ENCODE data around the gene GRID1. TPM values are rescaled to one million over a fixed set of nuclear protein-coding genes. Genes with fewer than 3 reads are reported as not detected.

The GRID1 gene
- total and polyA plus RNA-seq, 2 experiments from 2014 or later, result not detected

DNA sequence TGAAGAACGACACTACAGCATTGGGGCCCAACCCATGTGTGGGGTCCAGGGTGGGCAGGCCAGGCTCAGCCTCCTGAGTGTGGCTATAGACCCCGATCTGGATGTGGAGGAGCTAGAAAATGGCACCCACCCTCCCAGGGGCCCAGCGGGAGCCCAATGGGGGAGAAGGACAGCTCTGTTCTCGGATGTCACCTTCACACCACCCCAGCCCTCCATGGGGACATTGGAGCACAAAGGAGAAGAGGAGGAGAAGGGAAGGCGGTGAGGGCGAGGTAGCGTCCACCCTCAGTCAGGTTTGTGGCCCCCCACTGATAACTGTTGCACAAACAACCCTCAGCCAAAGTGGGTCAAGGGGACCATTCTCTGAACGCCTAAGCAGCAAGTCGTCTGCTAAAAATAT lies 509.3 kb downstream of the GRID1 start:
- DNase-seq, result no peak
- Histone ChIP-seq H3K27me3 (replicated peaks; ENCODE audit: insufficient read depth) (no peaks in the 10 kb centered on the region), H3K27ac (no peak overlapping the region), H3K4me1 (ENCODE audit: insufficient read depth) (no peaks in the 10 kb centered on the region), H3K79me2 (ENCODE audit: insufficient read depth) (no peaks in the 10 kb centered on the region), H3K4me3 (no peak overlapping the region), H3K4me2 (ENCODE audit: unreplicated experiment) (no peak overlapping the region), H3F3A (ENCODE audit: insufficient read depth) (no peaks in the 10 kb centered on the region), H3K9me2 (ENCODE audit: insufficient read depth) (no peaks in the 10 kb centered on the region), H3K9ac (no peak overlapping the region), H3K9me3 (ENCODE audit: low read depth) (no peaks in the 10 kb centered on the region), H2AFZ (no peak overlapping the region), H3K36me3 (ENCODE audit: low read depth) (no peaks in the 10 kb centered on the region), H4K20me1 (ENCODE audit: insufficient read depth) (no peaks in the 10 kb centered on the region)
- TF ChIP-seq EZH2 (IDR thresholded peaks at IDR 0.05; ENCODE audit: insufficient read depth, poor library complexity, severe bottlenecking) (no peak), EZH2phosphoT487 (IDR thresholded peaks at IDR 0.05; ENCODE audit: insufficient read depth, low read depth) (no peak)
- WGBS, 2 experiments (ENCODE audit: low coverage in 1 of 2, low lambda C conversion rate in 2 of 2, missing lambda C conversion rate in 2 of 2), result 31 to 37% methylated on average over 9 of the region's 9 CpGs
- in situ Hi-C loops (cut with MboI), result no loop called here

DNA sequence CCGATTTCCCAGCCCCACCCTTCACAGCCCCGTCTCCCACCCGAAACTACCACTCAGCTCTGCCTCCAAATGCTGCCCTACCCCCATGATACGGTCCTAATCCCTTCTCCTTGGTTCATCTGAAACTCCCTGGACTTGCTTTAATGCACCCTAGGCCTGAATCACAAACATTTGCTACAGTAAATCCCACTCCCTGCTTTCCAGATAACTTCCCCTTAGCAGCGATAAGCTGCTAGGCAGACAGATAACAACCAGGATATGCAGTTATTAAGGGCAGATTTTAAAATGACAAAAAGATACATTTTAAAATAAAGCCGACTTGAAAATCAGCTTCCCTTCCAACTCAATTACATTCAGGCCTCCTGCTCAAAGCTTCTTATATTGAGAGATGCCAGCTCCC lies 514.7 kb downstream of the GRID1 start:
- no peaks in the 10 kb centered on the region for H3K9me3 ChIP-seq (ENCODE audit: low read depth)
- no peaks in the 10 kb centered on the region for H3K9me2 ChIP-seq (ENCODE audit: insufficient read depth)
- no peak for TF ChIP-seq EZH2phosphoT487 (IDR thresholded peaks at IDR 0.05; ENCODE audit: insufficient read depth, low read depth)
- no peak for TF ChIP-seq EZH2 (IDR thresholded peaks at IDR 0.05; ENCODE audit: insufficient read depth, poor library complexity, severe bottlenecking)
- no peak overlapping the region for H3K4me3 ChIP-seq
- H3K36me3 ChIP-seq (ENCODE audit: low read depth), result no peaks in the 10 kb centered on the region
- no peak overlapping the region for H3K4me2 ChIP-seq (ENCODE audit: unreplicated experiment)
- no peak overlapping the region for H3K9ac ChIP-seq
- no peaks in the 10 kb centered on the region for H3K79me2 ChIP-seq (ENCODE audit: insufficient read depth)
- no peak overlapping the region for H2AFZ ChIP-seq
- H3K4me1 ChIP-seq (ENCODE audit: insufficient read depth), result no peaks in the 10 kb centered on the region
- 43 to 45% methylated on average over 6 of the region's 6 CpGs for WGBS, 2 experiments (ENCODE audit: low coverage in 1 of 2, low lambda C conversion rate in 2 of 2, missing lambda C conversion rate in 2 of 2)
- H3F3A ChIP-seq (ENCODE audit: insufficient read depth), result no peaks in the 10 kb centered on the region
- in situ Hi-C loops (cut with MboI), result no loop called here
- H3K27me3 ChIP-seq (replicated peaks; ENCODE audit: insufficient read depth), result no peaks in the 10 kb centered on the region
- no peak for DNase-seq
- no peaks in the 10 kb centered on the region for H4K20me1 ChIP-seq (ENCODE audit: insufficient read depth)
- no peak overlapping the region for H3K27ac ChIP-seq

DNA sequence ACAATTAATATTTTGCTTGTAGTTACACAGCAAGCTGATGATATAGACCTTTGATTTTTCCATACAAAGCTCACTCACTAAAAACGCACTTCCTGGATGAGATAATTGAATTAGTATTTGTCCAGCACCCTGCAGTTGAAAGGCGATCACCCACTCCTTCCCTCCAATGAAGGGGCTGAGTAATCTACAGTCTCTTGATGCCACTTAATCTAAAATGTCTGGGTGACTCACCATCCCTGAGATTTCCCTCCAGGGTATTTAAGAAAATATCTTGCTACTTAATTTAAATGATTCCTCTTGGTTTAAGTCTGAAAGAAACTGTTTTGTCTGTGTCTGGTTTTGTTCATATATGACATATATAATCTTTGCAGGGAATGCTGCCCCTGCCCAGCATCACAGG lies 515.3 kb downstream of the GRID1 start:
- Histone ChIP-seq H4K20me1 (ENCODE audit: insufficient read depth) (no peaks in the 10 kb centered on the region), H2AFZ (no peak overlapping the region), H3K9me3 (ENCODE audit: low read depth) (no peaks in the 10 kb centered on the region), H3K9me2 (ENCODE audit: insufficient read depth) (no peaks in the 10 kb centered on the region), H3F3A (ENCODE audit: insufficient read depth) (no peaks in the 10 kb centered on the region), H3K4me1 (ENCODE audit: insufficient read depth) (no peaks in the 10 kb centered on the region), H3K9ac (no peak overlapping the region), H3K27ac (no peak overlapping the region), H3K27me3 (replicated peaks; ENCODE audit: insufficient read depth) (no peaks in the 10 kb centered on the region), H3K79me2 (ENCODE audit: insufficient read depth) (no peaks in the 10 kb centered on the region), H3K4me2 (ENCODE audit: unreplicated experiment) (no peak overlapping the region), H3K4me3 (no peak overlapping the region), H3K36me3 (ENCODE audit: low read depth) (no peaks in the 10 kb centered on the region)
- TF ChIP-seq EZH2 (IDR thresholded peaks at IDR 0.05; ENCODE audit: insufficient read depth, poor library complexity, severe bottlenecking) (no peak), EZH2phosphoT487 (IDR thresholded peaks at IDR 0.05; ENCODE audit: insufficient read depth, low read depth) (no peak)
- in situ Hi-C loops (cut with MboI), result no loop called here
- 38 to 43% methylated on average over 2 of the region's 2 CpGs for WGBS, 2 experiments (ENCODE audit: low coverage in 1 of 2, low lambda C conversion rate in 2 of 2, missing lambda C conversion rate in 2 of 2)
- DNase-seq, result peak; percentile 6

DNA sequence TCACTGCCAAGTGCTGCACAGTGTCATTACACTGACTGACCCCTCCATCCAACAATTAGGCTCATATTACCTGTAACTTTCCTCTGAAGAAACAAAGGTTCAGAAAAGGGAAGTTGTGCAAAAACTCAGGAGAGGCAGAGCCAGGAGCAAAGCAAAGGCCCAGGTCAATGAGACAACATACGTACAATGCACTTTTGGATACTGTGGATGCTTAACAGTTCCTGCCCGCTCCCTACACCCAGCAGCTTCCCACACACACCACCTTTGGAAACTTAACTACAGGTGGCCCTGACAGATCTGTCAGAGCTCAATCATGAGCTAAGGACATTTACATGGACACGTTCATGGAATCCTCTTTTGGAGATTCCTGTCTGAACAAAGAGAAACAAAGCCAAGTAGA lies 515.9 kb downstream of the GRID1 start:
- in situ Hi-C loops (cut with MboI), result no loop called here
- no peaks in the 10 kb centered on the region for H3F3A ChIP-seq (ENCODE audit: insufficient read depth)
- no peak overlapping the region for H3K27ac ChIP-seq
- H4K20me1 ChIP-seq (ENCODE audit: insufficient read depth), result no peaks in the 10 kb centered on the region
- H3K79me2 ChIP-seq (ENCODE audit: insufficient read depth), result no peaks in the 10 kb centered on the region
- no peak overlapping the region for H3K4me3 ChIP-seq
- no peak overlapping the region for H3K9ac ChIP-seq
- H3K4me1 ChIP-seq (ENCODE audit: insufficient read depth), result no peaks in the 10 kb centered on the region
- H3K9me3 ChIP-seq (ENCODE audit: low read depth), result no peaks in the 10 kb centered on the region
- no peaks in the 10 kb centered on the region for H3K27me3 ChIP-seq (replicated peaks; ENCODE audit: insufficient read depth)
- 41 to 42% methylated on average over 3 of the region's 3 CpGs for WGBS, 2 experiments (ENCODE audit: low coverage in 1 of 2, low lambda C conversion rate in 2 of 2, missing lambda C conversion rate in 2 of 2)
- TF ChIP-seq EZH2phosphoT487 (IDR thresholded peaks at IDR 0.05; ENCODE audit: insufficient read depth, low read depth) (no peak), EZH2 (IDR thresholded peaks at IDR 0.05; ENCODE audit: insufficient read depth, poor library complexity, severe bottlenecking) (no peak)
- H3K4me2 ChIP-seq (ENCODE audit: unreplicated experiment), result no peak overlapping the region
- H3K9me2 ChIP-seq (ENCODE audit: insufficient read depth), result no peaks in the 10 kb centered on the region
- no peaks in the 10 kb centered on the region for H3K36me3 ChIP-seq (ENCODE audit: low read depth)
- no peak overlapping the region for H2AFZ ChIP-seq
- no peak for DNase-seq

DNA sequence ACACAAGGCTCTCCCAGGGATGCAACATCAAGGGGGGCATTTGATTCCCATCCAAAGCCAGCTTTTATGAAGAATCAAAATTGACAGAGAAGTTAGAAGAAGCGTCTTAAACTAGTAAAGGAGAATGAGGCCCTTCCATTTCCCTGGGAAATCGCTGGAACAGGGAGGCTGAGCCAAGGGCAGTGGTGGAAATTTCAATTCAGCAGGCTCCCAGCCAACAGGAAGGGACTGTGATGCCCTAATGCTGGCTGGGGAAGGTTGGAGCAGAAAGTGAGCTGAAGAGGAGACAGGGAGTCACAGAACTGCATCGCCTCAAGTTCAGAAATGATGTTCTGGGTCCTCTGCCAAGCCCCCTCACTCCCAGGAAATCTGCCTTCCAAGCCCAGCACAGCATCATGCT lies 517.3 kb downstream of the GRID1 start:
- no peak for DNase-seq
- H3K36me3 ChIP-seq (ENCODE audit: low read depth), result no peaks in the 10 kb centered on the region
- no peaks in the 10 kb centered on the region for H4K20me1 ChIP-seq (ENCODE audit: insufficient read depth)
- TF ChIP-seq EZH2 (IDR thresholded peaks at IDR 0.05; ENCODE audit: insufficient read depth, poor library complexity, severe bottlenecking) (no peak), EZH2phosphoT487 (IDR thresholded peaks at IDR 0.05; ENCODE audit: insufficient read depth, low read depth) (no peak)
- no peak overlapping the region for H3K9ac ChIP-seq
- no peaks in the 10 kb centered on the region for H3F3A ChIP-seq (ENCODE audit: insufficient read depth)
- H3K27ac ChIP-seq, result no peak overlapping the region
- in situ Hi-C loops (cut with MboI), result no loop called here
- no peaks in the 10 kb centered on the region for H3K4me1 ChIP-seq (ENCODE audit: insufficient read depth)
- WGBS, 2 experiments (ENCODE audit: low coverage in 1 of 2, low lambda C conversion rate in 2 of 2, missing lambda C conversion rate in 2 of 2), result 2 to 6% methylated on average over 3 of the region's 3 CpGs
- H3K79me2 ChIP-seq (ENCODE audit: insufficient read depth), result no peaks in the 10 kb centered on the region
- no peaks in the 10 kb centered on the region for H3K9me2 ChIP-seq (ENCODE audit: insufficient read depth)
- no peak overlapping the region for H3K4me3 ChIP-seq
- no peaks in the 10 kb centered on the region for H3K27me3 ChIP-seq (replicated peaks; ENCODE audit: insufficient read depth)
- no peak overlapping the region for H2AFZ ChIP-seq
- H3K9me3 ChIP-seq (ENCODE audit: low read depth), result no peaks in the 10 kb centered on the region
- no peak overlapping the region for H3K4me2 ChIP-seq (ENCODE audit: unreplicated experiment)
